Fibroblast of lung (primary cell): ENCODE data around the gene IGFN1.

Experiments used
- CTCF ChIP-seq, 2 donors: IDR thresholded peaks in 1 of 2; conservative IDR thresholded peaks in 1 of 2; 1 replicate in 1 of 2; 2 replicates in 1 of 2; pipeline ENCODE4 v1.5.1; 2011 to 2012; ENCODE audit warnings: low read length in 2 of 2, control low read depth in 1 of 2, inconsistent platforms in 1 of 2, low read depth in 1 of 2, mild to moderate bottlenecking in 1 of 2
- EZH2 ChIP-seq: IDR thresholded peaks from 2 replicates; pipeline ENCODE4 v1.5.1; 2012; ENCODE audit warnings: low read length, control low read depth, mild to moderate bottlenecking; ENCODE audit errors: missing control alignments

GRCh38 chr1:201144701-201145100, 45.9 kb upstream of the IGFN1 start:
- TF ChIP-seq CTCF (conservative IDR thresholded peaks at IDR 0.05 in 1 of 2, IDR thresholded peaks at IDR 0.05 in 1 of 2; ENCODE audit: low read depth in 1 of 2, low read length in 2 of 2) (no peak), EZH2 (no peak)
